Epithelial cell of prostate (primary cell): ENCODE measurements around the gene RAB40A.
A peak's percentile ranks its signal among the peaks of the same experiment; 100 is the strongest.
"Not testable (repeated sequence)": the region's sequence is repeated elsewhere in the genome, so short reads cannot be mapped to it uniquely, and the experiment has no call there.

Experiments
- DNase-seq: peaks from one replicate; pipeline ENCODE4 v3.0.0-alpha.2; 2011; ENCODE audit warnings: low read depth, low spot score
- H3K27ac ChIP-seq: fragments of 450-650 bp; 2 replicates; pipeline ENCODE4 v1.5.1; 2017; ENCODE audit warnings: mild to moderate bottlenecking

RAB40A gene

GRCh38 chrX:103467887-103468286 lies 51.4 kb downstream of the RAB40A start:
- DNase-seq, result no peak
- H3K27ac ChIP-seq, result no peak overlapping the region

GRCh38 chrX:103467156-103467555 lies 52.1 kb downstream of the RAB40A start:
- no peak overlapping the region for H3K27ac ChIP-seq
- DNase-seq, result no peak

- H3K27ac ChIP-seq, result no peak overlapping the region
- DNase-seq, result no peak
Measured at GRCh38 chrX:103464774-103465117, 54.5 kb downstream of the RAB40A start.

GRCh38 chrX:103464072-103464773 lies 55.1 kb downstream of the RAB40A start:
- DNase-seq, result no peak
- no peak overlapping the region for H3K27ac ChIP-seq

GRCh38 chrX:103461156-103461555 lies 58.1 kb downstream of the RAB40A start:
- DNase-seq, result no peak
- no peak overlapping the region for H3K27ac ChIP-seq

- H3K27ac ChIP-seq, DNase-seq: not testable (repeated sequence)
Measured at GRCh38 chrX:103460001-103460755, 59.1 kb downstream of the RAB40A start.

- peak overlapping the region; percentile 81 for H3K27ac ChIP-seq
- DNase-seq, result peak; percentile 68
Measured at GRCh38 chrX:103453655-103454054, 65.6 kb downstream of the RAB40A start.
